Skeletal muscle tissue (tissue), 4 donors: ENCODE results near the gene CROT. TPM values are rescaled to one million over a fixed set of nuclear protein-coding genes. Genes with fewer than 3 reads are reported as not detected.

Experiments
- H3K27ac ChIP-seq: one replicate; pipeline ENCODE4 v1.7.0; 2013; ENCODE audit warnings: mild to moderate bottlenecking, low read depth, low read length, inconsistent platforms
- H3K27me3 ChIP-seq, 3 donors: one replicate each; pipeline ENCODE4 v1.7.0; 2013; ENCODE audit warnings: low read length in 3 of 3; ENCODE audit not compliant: control insufficient read depth in 3 of 3, insufficient read depth in 3 of 3
- H3K36me3 ChIP-seq, 3 donors: one replicate each; pipeline ENCODE4 v1.7.0; 2013; ENCODE audit warnings: low read length in 3 of 3; ENCODE audit not compliant: control insufficient read depth in 3 of 3, insufficient read depth in 3 of 3
- H3K4me1 ChIP-seq, 3 donors: one replicate each; pipeline ENCODE4 v1.7.0; 2013; ENCODE audit warnings: low read length in 3 of 3, mild to moderate bottlenecking in 3 of 3; ENCODE audit not compliant: control insufficient read depth in 3 of 3, insufficient read depth in 3 of 3
- H3K4me3 ChIP-seq, 3 donors: one replicate each; pipeline ENCODE4 v1.7.0; 2013; ENCODE audit warnings: low read length in 3 of 3
- H3K9ac ChIP-seq, 3 donors: one replicate each; pipeline ENCODE4 v1.7.0; 2013; ENCODE audit warnings: low read length in 3 of 3, mild to moderate bottlenecking in 3 of 3, moderate library complexity in 2 of 3, low read depth in 1 of 3
- H3K9me3 ChIP-seq, 3 donors: one replicate each; pipeline ENCODE4 v1.7.0; 2013; ENCODE audit warnings: low read length in 3 of 3; ENCODE audit not compliant: control insufficient read depth in 3 of 3
- total RNA-seq: library from RNA; depleted of rRNA; stranded (reverse); fragments of >200 nt; gene quantifications from one replicate; pipeline ENCODE4 v1.2.3, GENCODE V29; 2014
- donor health status: Osteomylitis.

Gene CROT, protein sequence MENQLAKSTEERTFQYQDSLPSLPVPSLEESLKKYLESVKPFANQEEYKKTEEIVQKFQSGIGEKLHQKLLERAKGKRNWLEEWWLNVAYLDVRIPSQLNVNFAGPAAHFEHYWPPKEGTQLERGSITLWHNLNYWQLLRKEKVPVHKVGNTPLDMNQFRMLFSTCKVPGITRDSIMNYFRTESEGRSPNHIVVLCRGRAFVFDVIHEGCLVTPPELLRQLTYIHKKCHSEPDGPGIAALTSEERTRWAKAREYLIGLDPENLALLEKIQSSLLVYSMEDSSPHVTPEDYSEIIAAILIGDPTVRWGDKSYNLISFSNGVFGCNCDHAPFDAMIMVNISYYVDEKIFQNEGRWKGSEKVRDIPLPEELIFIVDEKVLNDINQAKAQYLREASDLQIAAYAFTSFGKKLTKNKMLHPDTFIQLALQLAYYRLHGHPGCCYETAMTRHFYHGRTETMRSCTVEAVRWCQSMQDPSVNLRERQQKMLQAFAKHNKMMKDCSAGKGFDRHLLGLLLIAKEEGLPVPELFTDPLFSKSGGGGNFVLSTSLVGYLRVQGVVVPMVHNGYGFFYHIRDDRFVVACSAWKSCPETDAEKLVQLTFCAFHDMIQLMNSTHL
- total RNA-seq = 14.6 TPM

GRCh38 chr7:87345166-87345927, at the start of gene CROT:
CROT (plus strand) TSS chr7:87345664; CDS start chr7:87349069, 3,405 bp downstream.
- H3K36me3 ChIP-seq = peaks cover 2 to 25% (median 9%) of the 10 kb centered on the region in 3 donors
- H3K4me3 ChIP-seq = peak within 1 kb of the TSS; percentile 88 to 98 (median 89)
- H3K4me1 ChIP-seq = peaks cover 2 to 19% (median 17%) of the 10 kb centered on the region in 3 donors
- H3K9ac ChIP-seq = peak within 1 kb of the TSS; percentile 66 to 89 (median 86)
- H3K27me3 ChIP-seq = no peaks in the 10 kb centered on the region
- peak within 1 kb of the TSS; percentile 49 for H3K27ac ChIP-seq
- H3K9me3 ChIP-seq = no peaks in the 10 kb centered on the region

GRCh38 chr7:87300756-87301155, 44.7 kb upstream of the CROT start:
- no peak overlapping the region for H3K4me3 ChIP-seq
- H3K9me3 ChIP-seq = no peaks in the 10 kb centered on the region
- H3K27ac ChIP-seq = no peak overlapping the region
- H3K9ac ChIP-seq = no peak overlapping the region
- H3K36me3 ChIP-seq = no peaks in the 10 kb centered on the region
- H3K27me3 ChIP-seq = peaks cover 0 to 4% (median 0%) of the 10 kb centered on the region in 3 donors
- no peaks in the 10 kb centered on the region for H3K4me1 ChIP-seq

DNA sequence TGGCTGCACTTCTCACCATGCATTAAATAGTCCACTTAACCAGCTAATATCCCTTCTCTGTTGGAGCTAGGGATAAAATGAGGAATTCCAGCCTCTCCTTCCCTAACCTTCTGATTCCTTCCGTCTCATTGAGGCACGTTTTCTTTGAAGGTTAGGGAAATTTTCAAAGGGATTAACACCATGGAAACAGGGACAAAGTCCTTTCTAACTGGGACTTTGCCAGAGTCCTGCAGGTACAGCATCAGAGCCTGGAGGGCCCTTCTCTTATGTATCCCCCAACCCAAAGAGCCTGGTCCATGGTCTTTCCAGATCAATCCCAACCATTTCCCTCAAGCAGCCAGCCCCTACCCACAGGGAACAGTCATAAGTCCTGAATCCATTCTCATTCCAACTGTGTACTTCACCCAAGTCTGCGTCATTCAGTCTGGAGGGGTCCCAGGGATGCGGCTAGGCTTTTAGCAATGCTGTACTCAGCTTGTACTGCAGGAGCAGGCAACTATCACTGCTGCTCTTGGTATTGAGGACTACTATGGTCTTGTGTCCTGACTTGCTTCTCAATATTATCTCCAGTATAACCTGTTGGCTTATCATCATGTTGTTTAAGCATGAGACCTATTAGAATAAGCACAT, 34.6 kb upstream of the CROT start:
- H3K4me1 ChIP-seq = no peaks in the 10 kb centered on the region
- H3K27me3 ChIP-seq = no peaks in the 10 kb centered on the region
- H3K9ac ChIP-seq = no peak overlapping the region
- no peak overlapping the region for H3K4me3 ChIP-seq
- H3K36me3 ChIP-seq = no peaks in the 10 kb centered on the region
- H3K9me3 ChIP-seq = no peaks in the 10 kb centered on the region
- H3K27ac ChIP-seq = no peak overlapping the region

DNA sequence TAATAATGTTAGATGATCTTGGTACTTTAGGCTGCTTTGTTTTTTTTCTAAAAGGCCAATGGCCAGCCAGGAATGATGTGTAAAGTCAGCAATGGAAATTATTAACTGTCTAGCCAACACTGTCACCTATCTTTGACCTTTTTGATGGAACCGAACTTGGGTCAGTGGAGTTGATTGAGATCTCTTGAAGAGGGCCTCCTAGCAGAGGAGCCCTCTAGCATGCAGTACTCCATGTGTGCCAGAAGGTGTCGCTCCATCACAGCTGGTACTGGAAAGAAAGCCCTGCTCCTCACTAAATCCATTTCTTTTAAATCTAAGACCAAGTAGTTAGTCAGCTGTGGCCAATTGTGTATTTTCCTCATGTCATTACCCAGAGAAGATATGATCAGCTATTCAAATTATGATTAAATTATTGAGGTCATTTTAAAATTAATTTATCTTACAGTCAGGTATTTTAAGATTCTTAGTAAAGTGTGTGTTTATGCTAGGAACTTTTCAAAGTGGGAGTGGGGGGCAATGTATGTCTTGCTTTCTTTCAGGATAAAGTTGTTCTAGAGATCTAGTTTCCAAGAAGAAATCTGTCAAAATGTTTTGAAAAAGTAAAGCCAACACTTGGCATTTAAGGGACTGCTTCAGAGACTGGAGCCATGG, 33.1 kb upstream of the CROT start:
- Histone ChIP-seq H3K9ac (no peak overlapping the region), H3K4me1 (no peaks in the 10 kb centered on the region), H3K4me3 (no peak overlapping the region), H3K27ac (no peak overlapping the region), H3K9me3 (no peaks in the 10 kb centered on the region), H3K36me3 (no peaks in the 10 kb centered on the region), H3K27me3 (no peaks in the 10 kb centered on the region)

DNA sequence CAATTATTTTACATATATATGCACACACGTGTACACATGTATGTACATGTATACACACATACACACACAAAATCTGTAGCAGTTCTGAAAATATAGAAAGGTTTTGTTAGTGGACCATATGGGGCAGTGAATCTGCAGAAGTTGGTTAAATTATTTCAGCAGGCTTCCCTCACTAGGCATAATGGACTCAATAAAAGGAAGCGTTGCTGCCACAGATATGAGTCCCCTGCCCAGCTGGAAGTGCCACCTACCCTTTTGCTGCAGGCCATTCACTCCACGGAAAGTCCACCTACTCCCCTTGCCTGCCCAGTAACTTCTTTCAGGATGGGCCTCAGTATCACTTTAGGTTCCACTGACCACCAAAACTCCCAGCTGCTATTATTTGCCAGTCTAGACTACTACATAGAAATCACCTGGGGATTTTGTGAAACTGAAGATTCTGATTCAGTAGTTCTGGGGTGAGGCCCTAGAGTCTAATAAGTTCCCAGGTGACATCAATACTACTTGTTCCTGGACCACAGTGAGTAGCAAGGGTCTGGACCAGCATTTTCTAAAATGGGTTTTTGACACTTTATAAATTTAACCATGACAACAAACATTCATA, 29.3 kb upstream of the CROT start:
- Histone ChIP-seq H3K4me3 (no peak overlapping the region), H3K27me3 (no peaks in the 10 kb centered on the region), H3K36me3 (no peaks in the 10 kb centered on the region), H3K9ac (no peak overlapping the region), H3K27ac (no peak overlapping the region), H3K9me3 (no peaks in the 10 kb centered on the region), H3K4me1 (no peaks in the 10 kb centered on the region)

- Histone ChIP-seq H3K4me1 (no peaks in the 10 kb centered on the region), H3K9me3 (no peaks in the 10 kb centered on the region), H3K4me3 (no peak overlapping the region), H3K27me3 (no peaks in the 10 kb centered on the region), H3K27ac (no peak overlapping the region), H3K36me3 (no peaks in the 10 kb centered on the region), H3K9ac (no peak overlapping the region)
Measured at GRCh38 chr7:87316846-87317552, 28.5 kb upstream of the CROT start.

DNA sequence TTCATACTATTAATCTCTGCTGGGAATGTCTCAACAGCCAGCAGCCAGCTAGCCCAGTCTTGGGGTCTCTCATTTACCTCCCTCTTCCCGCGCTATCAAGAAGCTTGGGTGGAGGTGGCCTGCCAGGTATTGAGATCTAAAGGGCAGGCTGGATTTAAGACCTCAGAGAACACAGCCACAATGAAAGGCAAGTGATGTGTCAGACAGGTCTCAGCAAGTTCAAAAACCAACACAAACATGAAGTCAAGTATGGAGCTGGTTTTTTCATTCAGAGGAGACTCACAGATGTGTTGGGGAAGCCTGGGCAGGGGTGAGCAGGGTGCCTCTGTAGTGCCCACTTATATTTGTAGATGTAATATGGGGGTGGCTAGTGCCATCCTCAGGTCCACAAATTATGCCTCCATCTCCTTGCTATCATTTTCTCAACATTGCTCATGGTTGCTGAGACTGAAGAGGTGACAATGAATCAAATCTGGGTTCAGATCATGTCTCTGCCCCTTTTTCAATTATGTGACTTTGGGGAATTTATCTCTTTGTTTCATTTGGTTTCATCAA, 27.7 kb upstream of the CROT start:
- no peaks in the 10 kb centered on the region for H3K9me3 ChIP-seq
- H3K27me3 ChIP-seq = no peaks in the 10 kb centered on the region
- no peaks in the 10 kb centered on the region for H3K4me1 ChIP-seq
- H3K27ac ChIP-seq = no peak overlapping the region
- no peak overlapping the region for H3K9ac ChIP-seq
- peaks cover 0 to under 1% (median 0%) of the 10 kb centered on the region in 3 donors for H3K36me3 ChIP-seq
- H3K4me3 ChIP-seq = no peak overlapping the region

DNA sequence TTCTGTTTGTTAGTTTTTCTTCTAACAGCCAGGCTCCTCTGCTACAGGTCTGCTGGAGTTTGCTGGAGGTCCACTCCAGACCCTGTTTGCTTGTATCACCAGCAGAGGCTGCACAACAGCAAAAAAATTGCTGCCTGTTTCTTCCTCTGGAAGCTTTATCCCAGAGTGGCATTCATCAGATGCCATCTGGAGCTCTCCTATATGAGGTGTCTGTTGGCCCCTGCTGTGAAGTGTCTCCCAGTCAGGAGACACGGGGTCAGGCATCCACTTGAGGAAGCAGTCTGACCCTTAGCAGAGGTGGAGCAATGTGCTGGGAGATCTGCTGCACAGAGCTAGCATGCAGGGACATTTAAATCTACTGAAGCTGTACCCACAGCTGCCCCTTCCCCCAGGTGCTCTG, 26.7 kb upstream of the CROT start:
- no peaks in the 10 kb centered on the region for H3K9me3 ChIP-seq
- no peak overlapping the region for H3K4me3 ChIP-seq
- H3K4me1 ChIP-seq = no peaks in the 10 kb centered on the region
- no peak overlapping the region for H3K27ac ChIP-seq
- H3K27me3 ChIP-seq = no peaks in the 10 kb centered on the region
- H3K36me3 ChIP-seq = peaks cover 0 to 8% (median 3%) of the 10 kb centered on the region in 3 donors
- no peak overlapping the region for H3K9ac ChIP-seq
